ENCODE data around the gene STK17A.

The STK17A gene

GRCh38 chr7:43648473-43649406 lies 65.8 kb downstream of the STK17A start:
- Histone ChIP-seq H3K36me3 (peaks cover 0 to 13% (median 3%) of the 10 kb centered on the region in 3 donors), H3K27ac (peak overlapping the region; percentile 82 to 91), H3K4me3 (peak overlapping the region; percentile 29), H3K27me3 (no peaks in the 10 kb centered on the region), H3K9me3 (no peaks in the 10 kb centered on the region), H3K4me1 (peaks cover 0 to 77% (median 67%) of the 10 kb centered on the region in 4 donors)
- no peak for TF ChIP-seq CTCF (IDR thresholded peaks at IDR 0.05)
- DNase-seq = no peak
- intact Hi-C loops (cut with DNase I; ENCODE audit: low total_unique reads) = loop anchor here (10.0 kb wide), 1 partner anchor 64 kb away; the partner anchor contains the start of gene STK17A

GRCh38 chr7:43649755-43650274 lies 66.9 kb downstream of the STK17A start:
- intact Hi-C loops (cut with DNase I; ENCODE audit: low total_unique reads) = loop anchor here (10.0 kb wide), 1 partner anchor 65 kb away; the partner anchor contains the start of gene STK17A
- H3K4me1 ChIP-seq = peaks cover 0 to 77% (median 66%) of the 10 kb centered on the region in 4 donors

GRCh38 chr7:43650457-43651052 lies 67.6 kb downstream of the STK17A start:
- no peak for TF ChIP-seq CTCF (IDR thresholded peaks at IDR 0.05)
- Histone ChIP-seq H3K27ac (peak overlapping the region; percentile 82 to 91), H3K36me3 (no peaks in the 10 kb centered on the region), H3K4me1 (peaks cover 0 to 73% (median 61%) of the 10 kb centered on the region in 4 donors), H3K4me3 (no peak overlapping the region), H3K9me3 (no peaks in the 10 kb centered on the region), H3K27me3 (no peaks in the 10 kb centered on the region)
- DNase-seq = no peak
- intact Hi-C loops (cut with DNase I; ENCODE audit: low total_unique reads) = no loop called here

More at GRCh38 chr7:43649755-43650274, 66.9 kb downstream of the STK17A start:
- H3K27me3 ChIP-seq = no peaks in the 10 kb centered on the region
- peaks cover 0 to 3% (median 0%) of the 10 kb centered on the region in 3 donors for H3K36me3 ChIP-seq
- no peak overlapping the region for H3K4me3 ChIP-seq
- peak overlapping the region; percentile 82 to 91 for H3K27ac ChIP-seq
- TF ChIP-seq CTCF (IDR thresholded peaks at IDR 0.05) = no peak
- DNase-seq = no peak
- H3K9me3 ChIP-seq = no peaks in the 10 kb centered on the region

GRCh38 chr7:43652364-43652763 lies 69.5 kb downstream of the STK17A start:
- Histone ChIP-seq H3K27ac (no peak overlapping the region), H3K4me1 (peaks cover 0 to 67% (median 44%) of the 10 kb centered on the region in 4 donors), H3K9me3 (no peaks in the 10 kb centered on the region), H3K4me3 (no peak overlapping the region), H3K27me3 (no peaks in the 10 kb centered on the region), H3K36me3 (no peaks in the 10 kb centered on the region)
- intact Hi-C loops (cut with DNase I; ENCODE audit: low total_unique reads) = no loop called here
- no peak for TF ChIP-seq CTCF (IDR thresholded peaks at IDR 0.05)
- DNase-seq = no peak

- no peaks in the 10 kb centered on the region for H3K27me3 ChIP-seq
- H3K4me1 ChIP-seq = peaks cover 0 to 59% (median 34%) of the 10 kb centered on the region in 4 donors
- no peaks in the 10 kb centered on the region for H3K9me3 ChIP-seq
- no peak for TF ChIP-seq CTCF (IDR thresholded peaks at IDR 0.05)
- no peak for DNase-seq
- intact Hi-C loops (cut with DNase I; ENCODE audit: low total_unique reads) = no loop called here
- H3K36me3 ChIP-seq = no peaks in the 10 kb centered on the region
- H3K27ac ChIP-seq = no peak overlapping the region
- no peak overlapping the region for H3K4me3 ChIP-seq
Measured at GRCh38 chr7:43653466-43653865, 70.6 kb downstream of the STK17A start.

All from tibial artery (tissue), 4 donors.